ENCODE data around the gene CLSTN1. TPM values are rescaled to one million over a fixed set of nuclear protein-coding genes. Genes with fewer than 3 reads are reported as not detected.

Gene CLSTN1
- total and polyA plus RNA-seq, 5 experiments from 2014 or later = 10.7 to 63.1 (median 32.3) TPM

DNA sequence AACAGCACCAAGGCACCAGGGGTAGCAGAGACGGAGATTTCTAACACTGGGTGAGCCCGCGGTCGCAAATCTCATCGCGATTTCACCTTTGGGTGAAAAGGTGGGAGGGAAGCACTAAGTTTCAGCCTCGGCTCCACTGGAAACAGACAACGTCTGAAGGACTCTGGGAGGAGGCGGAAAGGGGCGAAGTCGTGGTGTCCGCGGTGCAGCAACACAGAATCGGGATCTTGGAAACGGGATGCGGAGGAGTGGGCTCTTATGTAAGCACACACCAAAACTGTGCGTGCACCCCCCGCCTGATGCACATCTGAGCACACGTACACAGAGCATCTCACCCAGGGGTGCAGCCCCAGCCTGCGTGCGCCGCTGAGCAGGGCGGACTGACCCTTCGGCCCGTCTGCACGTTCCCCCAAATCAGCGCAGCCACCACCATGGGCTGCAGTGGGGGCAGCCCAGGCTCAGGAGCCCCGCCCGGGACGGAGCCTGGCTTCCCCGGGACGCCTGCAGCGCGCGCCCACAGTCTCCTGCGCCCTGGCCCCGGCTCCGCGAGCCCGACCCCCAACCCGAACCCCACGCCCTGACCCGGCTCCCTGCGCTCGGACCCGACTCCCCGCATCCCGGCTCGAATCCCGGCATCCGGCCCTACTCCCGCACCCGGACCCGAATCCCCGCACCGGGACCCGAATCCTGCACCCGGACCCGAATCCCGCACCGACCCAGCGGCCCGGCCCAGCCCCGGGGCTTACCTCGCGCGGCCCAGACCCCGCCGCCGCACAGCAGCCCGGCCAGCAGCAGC, 670 bp downstream of the CLSTN1 start:
- Mint-ChIP-seq H3K27ac (peak overlapping the region; percentile 79 to 97 (median 93)), H3K9me3 (no peaks in the 10 kb centered on the region), H3K36me3 (no peaks in the 10 kb centered on the region), H3K27me3 (no peaks in the 10 kb centered on the region), H3K4me3 (peak overlapping the region; percentile 84 to 97 (median 93)), H3K4me1 (peaks cover 13 to 65% (median 48%) of the 10 kb centered on the region in 4 donors)
- ATAC-seq (peak; percentile 7 to 19), DNase-seq (peak in 5 of 10 donors; percentile 4 to 34 (median 19))
- POLR2A ChIA-PET = interaction anchor here (0.6 to 1.0 kb wide), 4 partner anchors 90 to 171 kb away, joined by 3 to 4 read pairs (median 3); partner anchors contain the start of gene PIK3CD

DNA sequence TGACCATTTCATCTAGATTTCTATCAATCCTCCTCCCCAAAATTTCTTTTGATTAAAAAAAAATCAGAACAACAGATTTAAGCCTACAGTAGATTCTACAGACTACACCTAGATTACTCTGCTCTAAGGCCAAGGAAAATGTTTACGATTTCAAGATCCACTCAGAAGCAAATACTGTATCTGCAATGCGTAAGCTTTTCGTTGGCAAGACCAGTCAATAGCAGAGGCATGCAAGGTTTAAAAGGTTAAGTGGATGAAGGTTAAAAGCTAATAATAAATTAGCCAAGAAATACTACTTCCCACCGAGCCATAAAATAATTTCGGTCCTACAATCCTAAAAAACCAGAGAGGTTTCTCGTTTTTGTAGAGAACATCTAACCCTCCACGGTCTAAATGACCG, 1.3 kb downstream of the CLSTN1 start:
- H3K27ac Mint-ChIP-seq = peak overlapping the region; percentile 79 to 97 (median 93)
- DNase-seq = no peak
- no peaks in the 10 kb centered on the region for H3K9me3 Mint-ChIP-seq
- H3K27me3 Mint-ChIP-seq = no peaks in the 10 kb centered on the region
- H3K36me3 Mint-ChIP-seq = no peaks in the 10 kb centered on the region
- no peak for ATAC-seq
- peaks cover 13 to 60% (median 46%) of the 10 kb centered on the region in 4 donors for H3K4me1 Mint-ChIP-seq
- POLR2A ChIA-PET = interaction anchor here (0.9 to 1.0 kb wide), 2 partner anchors 21 to 95 kb away, joined by 3 to 4 read pairs; no protein-coding TSS in a partner anchor
- H3K4me3 Mint-ChIP-seq = peak overlapping the region; percentile 84 to 97 (median 93)

DNA sequence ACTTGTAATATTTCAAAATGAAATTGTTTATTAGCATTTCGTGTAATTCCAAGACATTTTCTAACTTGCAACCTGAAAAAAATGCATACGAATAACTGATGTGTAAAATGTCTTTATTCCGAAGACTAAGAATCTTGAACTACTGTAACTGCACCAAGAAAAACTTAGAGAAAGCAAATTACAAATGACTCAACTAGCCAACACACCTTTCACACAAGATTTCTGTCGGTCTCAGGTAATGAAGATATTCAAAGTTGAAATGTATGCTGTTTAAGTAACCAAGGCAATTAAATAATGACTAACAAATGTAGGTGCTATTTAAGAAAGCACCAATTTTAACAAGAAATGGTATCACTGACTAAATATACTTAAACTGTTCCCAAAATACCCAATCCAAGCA, 2.1 kb downstream of the CLSTN1 start:
- POLR2A ChIA-PET = interaction anchor here (0.5 to 1.0 kb wide), 3 partner anchors 20 to 144 kb away, joined by 3 to 6 read pairs (median 4); no protein-coding TSS in a partner anchor
- Mint-ChIP-seq H3K4me3 (peak overlapping the region in 8 of 10 donors; percentile 14 to 97 (median 92)), H3K27me3 (no peaks in the 10 kb centered on the region), H3K36me3 (peaks cover 0 to 2% (median 0%) of the 10 kb centered on the region in 3 donors), H3K27ac (peak overlapping the region in 3 of 10 donors; percentile 82 to 95 (median 93)), H3K9me3 (no peaks in the 10 kb centered on the region), H3K4me1 (peaks cover 13 to 61% (median 45%) of the 10 kb centered on the region in 4 donors)
- ATAC-seq = no peak
- no peak for DNase-seq

DNA sequence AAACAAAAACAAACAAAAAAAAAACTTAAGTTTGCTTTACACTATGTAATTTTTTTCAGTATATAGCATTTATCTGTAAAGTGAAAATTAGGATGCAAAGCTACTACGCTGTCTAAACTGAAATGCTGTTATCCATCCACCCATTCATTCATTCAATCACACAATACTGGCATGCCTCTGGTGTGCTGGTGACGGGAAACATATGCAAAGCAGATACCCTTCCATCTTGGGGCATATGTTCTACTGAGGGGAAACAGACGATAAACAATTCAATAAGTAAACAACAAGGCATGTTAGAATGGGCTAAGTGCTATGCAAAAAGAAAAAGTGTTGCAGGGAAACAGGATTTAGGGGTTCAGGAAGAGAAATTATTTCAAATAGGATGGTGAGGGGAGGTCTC, 3.2 kb downstream of the CLSTN1 start:
- DNase-seq (no peak), ATAC-seq (no peak)
- Mint-ChIP-seq H3K4me3 (peak overlapping the region in 2 of 10 donors; percentile 5 to 67), H3K27ac (peak overlapping the region in 2 of 10 donors; percentile 0 to 14), H3K36me3 (peaks cover 0 to 8% (median 5%) of the 10 kb centered on the region in 3 donors), H3K27me3 (no peaks in the 10 kb centered on the region), H3K9me3 (no peaks in the 10 kb centered on the region), H3K4me1 (peaks cover 14 to 58% (median 39%) of the 10 kb centered on the region in 4 donors)
- POLR2A ChIA-PET = interaction anchor here (0.9 kb wide), 1 partner anchor 30 kb away, joined by 3 read pairs; no protein-coding TSS in a partner anchor

DNA sequence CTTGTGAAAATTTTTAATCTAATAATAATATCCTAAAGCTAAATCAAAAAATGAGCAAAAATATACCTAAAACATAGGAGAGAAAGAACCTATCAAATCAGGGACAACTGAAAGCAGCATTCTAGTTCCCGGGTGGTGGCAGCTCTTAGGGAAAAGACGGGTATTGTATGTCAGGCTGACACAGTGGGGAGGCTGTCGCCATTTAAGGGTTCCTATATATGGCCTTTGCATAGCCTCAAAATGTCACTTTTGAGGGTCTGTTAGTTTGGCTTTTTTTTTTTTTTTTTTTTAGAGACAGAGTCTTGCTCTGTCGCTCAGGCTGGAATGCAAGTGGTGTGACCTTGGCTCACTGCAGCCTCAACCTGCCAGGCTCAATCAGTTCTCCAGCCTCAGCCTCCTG, 6.0 kb downstream of the CLSTN1 start:
- no peak for ATAC-seq
- H3K9me3 Mint-ChIP-seq = no peaks in the 10 kb centered on the region
- H3K4me1 Mint-ChIP-seq = peaks cover 10 to 57% (median 36%) of the 10 kb centered on the region in 4 donors
- no peak for DNase-seq
- POLR2A ChIA-PET = interaction anchor here (0.6 to 0.7 kb wide), 2 partner anchors 84 to 326 kb away, joined by 3 read pairs; no protein-coding TSS in a partner anchor
- no peak overlapping the region for H3K27ac Mint-ChIP-seq
- H3K4me3 Mint-ChIP-seq = no peak overlapping the region
- H3K27me3 Mint-ChIP-seq = no peaks in the 10 kb centered on the region
- peaks cover 0 to 15% (median 5%) of the 10 kb centered on the region in 3 donors for H3K36me3 Mint-ChIP-seq

DNA sequence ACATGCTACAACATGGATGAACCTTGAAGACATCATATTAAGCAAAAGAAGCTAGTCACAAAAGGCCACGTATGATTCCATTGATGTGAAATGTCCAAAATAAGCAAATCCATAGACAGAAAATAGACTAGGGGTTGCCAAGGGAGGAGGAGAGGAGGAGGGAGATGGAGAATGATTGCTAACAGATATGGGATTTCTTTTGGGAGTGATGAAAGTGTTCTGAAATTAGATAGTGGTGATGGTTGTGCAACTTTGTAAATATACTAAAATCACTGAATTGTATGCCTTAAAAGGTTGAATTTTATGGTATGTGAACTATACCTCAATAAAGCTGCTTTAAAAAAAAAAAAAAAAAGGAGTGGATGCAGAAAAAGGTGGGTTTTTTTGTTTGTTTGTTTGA, 7.6 kb downstream of the CLSTN1 start:
- POLR2A ChIA-PET = no interaction called here
- no peak for ATAC-seq
- H3K27ac Mint-ChIP-seq = no peak overlapping the region
- no peak for DNase-seq
- peaks cover 11 to 49% (median 28%) of the 10 kb centered on the region in 4 donors for H3K4me1 Mint-ChIP-seq
- peaks cover 0 to 15% (median 5%) of the 10 kb centered on the region in 3 donors for H3K36me3 Mint-ChIP-seq
- no peaks in the 10 kb centered on the region for H3K9me3 Mint-ChIP-seq
- H3K4me3 Mint-ChIP-seq = no peak overlapping the region
- H3K27me3 Mint-ChIP-seq = no peaks in the 10 kb centered on the region

DNA sequence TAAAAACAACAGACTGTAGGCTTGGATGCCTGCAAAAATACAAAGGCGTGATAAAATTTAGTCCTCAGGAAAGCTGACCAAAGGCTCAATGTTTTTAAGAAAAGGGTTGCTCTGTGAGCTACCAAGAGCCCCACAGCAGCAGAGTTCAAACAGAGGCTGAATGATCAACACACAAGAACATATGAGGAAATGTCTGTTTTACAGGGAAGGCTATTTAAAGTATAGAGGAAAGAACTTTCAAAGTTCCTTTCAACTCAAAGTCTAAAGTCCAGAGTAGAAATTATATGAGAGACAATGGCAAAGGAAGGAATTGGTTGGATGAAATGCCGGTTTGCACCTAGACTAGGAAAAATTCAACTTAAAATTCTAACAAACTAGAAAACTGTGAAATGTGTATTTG, 8.6 kb downstream of the CLSTN1 start:
- peak overlapping the region in 1 of 10 donors; percentile 4 for H3K27ac Mint-ChIP-seq
- no peaks in the 10 kb centered on the region for H3K9me3 Mint-ChIP-seq
- H3K4me3 Mint-ChIP-seq = no peak overlapping the region
- POLR2A ChIA-PET = no interaction called here
- peaks cover 0 to 15% (median 5%) of the 10 kb centered on the region in 3 donors for H3K36me3 Mint-ChIP-seq
- H3K4me1 Mint-ChIP-seq = peaks cover 10 to 43% (median 24%) of the 10 kb centered on the region in 4 donors
- ATAC-seq (no peak), DNase-seq (no peak)
- H3K27me3 Mint-ChIP-seq = no peaks in the 10 kb centered on the region

DNA sequence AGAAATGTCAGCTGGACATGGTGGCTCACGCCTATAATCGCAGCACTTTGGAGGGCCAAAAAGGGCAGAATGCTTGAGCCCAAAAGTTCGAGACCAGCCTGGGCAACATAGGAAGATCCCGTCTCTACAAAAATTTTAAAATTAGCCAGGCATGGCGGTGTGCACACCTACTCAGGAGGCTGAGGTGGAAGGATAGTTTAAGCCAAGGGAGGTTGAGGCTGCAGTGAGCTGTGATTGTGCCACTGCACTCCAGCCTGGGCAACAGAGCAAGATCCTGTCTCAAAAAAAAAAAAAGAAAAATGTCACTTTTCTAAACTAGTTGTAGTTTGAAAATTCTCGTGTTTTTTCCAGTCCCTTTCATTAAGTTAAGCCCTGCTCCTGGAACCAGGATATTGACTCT, 9.1 kb downstream of the CLSTN1 start:
- peaks cover 0 to 15% (median 5%) of the 10 kb centered on the region in 3 donors for H3K36me3 Mint-ChIP-seq
- H3K27ac Mint-ChIP-seq = peak overlapping the region in 1 of 10 donors; percentile 2
- POLR2A ChIA-PET = no interaction called here
- ATAC-seq = no peak
- peaks cover 14 to 39% (median 26%) of the 10 kb centered on the region in 4 donors for H3K4me1 Mint-ChIP-seq
- no peaks in the 10 kb centered on the region for H3K9me3 Mint-ChIP-seq
- no peak for DNase-seq
- H3K4me3 Mint-ChIP-seq = peak overlapping the region in 1 of 10 donors; percentile 42
- no peaks in the 10 kb centered on the region for H3K27me3 Mint-ChIP-seq

DNA sequence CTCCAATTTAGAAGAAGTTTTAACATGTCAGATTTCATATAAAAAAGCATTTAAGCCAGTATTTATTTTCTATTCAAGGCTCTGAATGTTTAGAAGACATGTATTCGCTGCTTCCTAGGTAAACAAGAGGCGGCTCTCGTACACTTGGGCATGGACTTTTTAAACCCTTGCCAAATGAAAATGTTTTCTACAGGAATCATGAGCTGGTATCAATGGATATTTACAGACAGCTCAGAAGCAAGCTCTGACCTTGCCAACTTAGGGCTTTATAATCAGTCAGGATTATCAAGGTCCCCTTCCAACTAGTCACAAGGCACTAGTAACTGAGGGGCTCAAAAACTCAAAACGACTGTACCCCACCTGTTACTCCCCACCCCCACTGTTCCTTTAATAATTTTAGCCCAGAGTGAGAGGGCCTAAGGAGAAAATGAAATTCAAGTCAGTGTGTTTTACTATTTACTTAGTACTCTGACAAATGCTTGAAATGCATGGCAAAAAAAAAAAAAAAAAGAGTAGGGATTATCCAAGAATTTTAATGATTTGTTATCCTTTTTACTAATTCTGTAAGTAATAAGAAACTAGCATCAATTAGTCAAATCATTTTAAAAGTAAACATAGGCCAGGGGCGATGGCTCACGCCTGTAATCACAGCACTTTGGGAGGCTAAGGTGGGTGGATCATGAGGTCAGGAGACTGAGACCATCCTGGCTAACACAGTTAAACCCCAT, 12.4 kb downstream of the CLSTN1 start:
- no peaks in the 10 kb centered on the region for H3K9me3 Mint-ChIP-seq
- H3K4me1 Mint-ChIP-seq = peaks cover 28 to 62% (median 51%) of the 10 kb centered on the region in 4 donors
- POLR2A ChIA-PET = interaction anchor here (0.7 kb wide), 1 partner anchor 62 kb away, joined by 3 read pairs; no protein-coding TSS in a partner anchor
- no peaks in the 10 kb centered on the region for H3K27me3 Mint-ChIP-seq
- peak overlapping the region in 1 of 10 donors; percentile 10 for H3K4me3 Mint-ChIP-seq
- H3K36me3 Mint-ChIP-seq = peaks cover 0 to 10% (median 5%) of the 10 kb centered on the region in 3 donors
- no peak overlapping the region for H3K27ac Mint-ChIP-seq
- ATAC-seq (no peak), DNase-seq (no peak)

DNA sequence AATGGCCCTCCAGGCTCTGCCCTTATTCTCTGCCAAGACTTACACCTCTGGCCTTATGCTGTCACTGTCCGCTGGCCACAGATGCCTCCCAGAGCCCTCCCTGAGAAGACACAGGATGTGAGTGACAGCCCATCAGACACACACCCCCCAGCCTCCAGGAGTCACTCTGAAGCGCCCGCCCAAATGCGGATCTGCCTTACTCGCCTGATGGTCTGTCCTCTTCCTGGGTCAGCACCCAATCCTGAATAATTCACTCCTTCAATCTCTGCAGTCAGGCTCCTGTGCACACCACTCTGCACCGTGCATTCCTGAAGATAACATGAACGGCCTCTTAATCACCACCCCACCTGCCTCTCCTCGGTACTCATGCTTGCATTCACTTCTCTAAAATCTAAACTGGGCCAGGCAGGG, 14.7 kb downstream of the CLSTN1 start:
- ATAC-seq (no peak), DNase-seq (no peak)
- Mint-ChIP-seq H3K36me3 (peaks cover 0 to 4% (median 0%) of the 10 kb centered on the region in 3 donors), H3K27ac (peak overlapping the region in 8 of 10 donors; percentile 7 to 82 (median 57)), H3K9me3 (no peaks in the 10 kb centered on the region), H3K4me3 (peak overlapping the region in 1 of 10 donors; percentile 5), H3K27me3 (no peaks in the 10 kb centered on the region), H3K4me1 (peaks cover 21 to 61% (median 48%) of the 10 kb centered on the region in 4 donors)
- POLR2A ChIA-PET = no interaction called here

DNA sequence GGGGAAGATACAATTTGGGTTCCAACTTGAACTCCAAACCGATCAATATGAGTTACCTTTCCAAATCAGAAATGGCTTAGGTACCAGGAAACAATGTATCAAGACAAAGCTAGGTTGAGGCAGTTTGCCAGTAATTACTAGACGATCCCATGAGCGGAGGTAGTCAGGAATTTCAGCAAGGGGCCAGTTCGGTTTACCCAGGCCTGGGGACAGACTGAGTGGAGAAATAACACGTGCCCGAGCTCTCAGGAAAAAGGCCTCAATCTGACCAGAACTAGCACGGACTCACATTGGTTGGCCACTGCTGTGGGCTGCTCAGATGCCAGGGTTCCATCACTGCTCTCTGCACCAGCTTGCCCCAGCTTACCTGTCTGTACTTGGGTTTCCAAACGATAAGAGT, 15.3 kb downstream of the CLSTN1 start:
- Mint-ChIP-seq H3K9me3 (no peaks in the 10 kb centered on the region), H3K27me3 (no peaks in the 10 kb centered on the region), H3K4me3 (no peak overlapping the region), H3K4me1 (peaks cover 21 to 57% (median 47%) of the 10 kb centered on the region in 4 donors), H3K36me3 (peaks cover 0 to under 1% (median 0%) of the 10 kb centered on the region in 3 donors), H3K27ac (peak overlapping the region in 5 of 10 donors; percentile 6 to 73 (median 68))
- ATAC-seq = no peak
- no peak for DNase-seq
- POLR2A ChIA-PET = no interaction called here

DNA sequence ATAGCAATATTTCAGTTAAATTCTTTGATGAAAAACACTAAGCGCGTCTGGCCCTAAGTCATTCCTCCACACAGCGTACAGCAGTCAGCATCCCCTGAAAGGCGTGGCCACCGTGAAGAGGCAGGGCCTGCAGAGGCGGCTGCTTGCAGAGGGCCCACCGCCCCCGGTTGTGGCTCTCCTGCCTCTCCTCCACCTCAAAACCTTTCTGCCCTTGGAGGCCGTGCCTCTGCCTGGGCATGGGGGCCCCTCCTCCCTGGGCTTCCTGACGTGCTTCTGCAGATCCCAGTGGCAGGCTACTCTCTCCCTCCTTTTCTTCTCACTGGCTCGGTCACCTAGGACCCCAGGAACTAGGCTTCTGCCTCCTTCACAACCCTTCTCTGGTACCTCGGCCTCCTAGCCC, 16.2 kb downstream of the CLSTN1 start:
- Mint-ChIP-seq H3K4me3 (peak overlapping the region in 3 of 10 donors; percentile 26 to 70 (median 35)), H3K27ac (peak overlapping the region in 6 of 10 donors; percentile 47 to 95 (median 72)), H3K27me3 (no peaks in the 10 kb centered on the region), H3K36me3 (no peaks in the 10 kb centered on the region), H3K9me3 (no peaks in the 10 kb centered on the region), H3K4me1 (peaks cover 21 to 63% (median 50%) of the 10 kb centered on the region in 4 donors)
- ATAC-seq (peak; percentile 50 to 80), DNase-seq (peak in 1 of 10 donors; percentile 22)
- POLR2A ChIA-PET = no interaction called here

All from naive thymus-derived CD8-positive, alpha-beta T cell (primary cell).